ENCODE results near the gene TIGD6. TPM values are rescaled to one million over a fixed set of nuclear protein-coding genes. Genes with fewer than 3 reads are reported as not detected.

The TIGD6 gene
- total RNA-seq, 3 donors from 2014 or later: 5.6 to 11.0 (median 5.6) TPM

GRCh38 chr5:149981206-149981605 lies 19.2 kb downstream of the TIGD6 start:
- no peak for DNase-seq (ENCODE audit: low spot score in 2 of 2)
- Histone ChIP-seq H3K4me3 (no peak overlapping the region), H3K4me1 (no peaks in the 10 kb centered on the region), H3K9me3 (no peaks in the 10 kb centered on the region), H3K27me3 (no peaks in the 10 kb centered on the region), H3K27ac (no peak overlapping the region), H3K36me3 (peaks cover 3% of the 10 kb centered on the region)
- TF ChIP-seq POLR2AphosphoS5 (IDR thresholded peaks at IDR 0.05) (no peak), CTCF (IDR thresholded peaks at IDR 0.05) (no peak), POLR2A (IDR thresholded peaks at IDR 0.05) (no peak)
- intact Hi-C loops (cut with DNase I; ENCODE audit: low total_unique reads): loop anchor here (10.0 kb wide), 1 partner anchor 146 kb away; no protein-coding TSS in a partner anchor

- intact Hi-C loops (cut with DNase I; ENCODE audit: low total_unique reads): loop anchor here (10.0 kb wide), 1 partner anchor 145 kb away; no protein-coding TSS in a partner anchor
- no peaks in the 10 kb centered on the region for H3K4me1 ChIP-seq
- H3K27me3 ChIP-seq: no peaks in the 10 kb centered on the region
- DNase-seq (ENCODE audit: low spot score in 2 of 2): no peak
- peaks cover 3% of the 10 kb centered on the region for H3K36me3 ChIP-seq
- H3K27ac ChIP-seq: no peak overlapping the region
- no peaks in the 10 kb centered on the region for H3K9me3 ChIP-seq
- H3K4me3 ChIP-seq: no peak overlapping the region
- TF ChIP-seq CTCF (IDR thresholded peaks at IDR 0.05): no peak
- no peak for TF ChIP-seq POLR2AphosphoS5 (IDR thresholded peaks at IDR 0.05)
- TF ChIP-seq POLR2A (IDR thresholded peaks at IDR 0.05): no peak
Observed at GRCh38 chr5:149979896-149980295, 20.6 kb downstream of the TIGD6 start.

GRCh38 chr5:149975409-149975808 lies 25.0 kb downstream of the TIGD6 start:
- TF ChIP-seq POLR2AphosphoS5 (IDR thresholded peaks at IDR 0.05) (no peak), POLR2A (IDR thresholded peaks at IDR 0.05) (no peak), CTCF (IDR thresholded peaks at IDR 0.05) (no peak)
- intact Hi-C loops (cut with DNase I; ENCODE audit: low total_unique reads): no loop called here
- H3K27ac ChIP-seq: no peak overlapping the region
- no peaks in the 10 kb centered on the region for H3K9me3 ChIP-seq
- no peak for DNase-seq (ENCODE audit: low spot score in 2 of 2)
- H3K4me3 ChIP-seq: no peak overlapping the region
- no peaks in the 10 kb centered on the region for H3K4me1 ChIP-seq
- no peaks in the 10 kb centered on the region for H3K27me3 ChIP-seq
- peaks cover 3% of the 10 kb centered on the region for H3K36me3 ChIP-seq

- TF ChIP-seq CTCF (IDR thresholded peaks at IDR 0.05): no peak
- TF ChIP-seq POLR2A (IDR thresholded peaks at IDR 0.05): no peak
- TF ChIP-seq POLR2AphosphoS5 (IDR thresholded peaks at IDR 0.05): no peak
- Histone ChIP-seq H3K36me3 (no peaks in the 10 kb centered on the region), H3K27ac (no peak overlapping the region), H3K27me3 (no peaks in the 10 kb centered on the region), H3K4me1 (no peaks in the 10 kb centered on the region), H3K4me3 (no peak overlapping the region), H3K9me3 (no peaks in the 10 kb centered on the region)
- intact Hi-C loops (cut with DNase I; ENCODE audit: low total_unique reads): no loop called here
- DNase-seq (ENCODE audit: low spot score in 2 of 2): no peak
Observed at GRCh38 chr5:149969181-149969930, 31.1 kb downstream of the TIGD6 start.

GRCh38 chr5:149966946-149967345 lies 33.5 kb downstream of the TIGD6 start:
- Histone ChIP-seq H3K27ac (no peak overlapping the region), H3K4me3 (no peak overlapping the region), H3K4me1 (no peaks in the 10 kb centered on the region), H3K27me3 (no peaks in the 10 kb centered on the region), H3K36me3 (no peaks in the 10 kb centered on the region), H3K9me3 (no peaks in the 10 kb centered on the region)
- no peak for DNase-seq (ENCODE audit: low spot score in 2 of 2)
- intact Hi-C loops (cut with DNase I; ENCODE audit: low total_unique reads): no loop called here
- TF ChIP-seq POLR2AphosphoS5 (IDR thresholded peaks at IDR 0.05): no peak
- no peak for TF ChIP-seq POLR2A (IDR thresholded peaks at IDR 0.05)
- no peak for TF ChIP-seq CTCF (IDR thresholded peaks at IDR 0.05)

Measured in breast epithelium (tissue), 4 donors.